ENCODE measurements around the gene ZDHHC11B. TPM values are rescaled to one million over a fixed set of nuclear protein-coding genes. Genes with fewer than 3 reads are reported as not detected.

Gene ZDHHC11B
- total and polyA plus RNA-seq, 2 experiments from 2014 or later: not detected

DNA sequence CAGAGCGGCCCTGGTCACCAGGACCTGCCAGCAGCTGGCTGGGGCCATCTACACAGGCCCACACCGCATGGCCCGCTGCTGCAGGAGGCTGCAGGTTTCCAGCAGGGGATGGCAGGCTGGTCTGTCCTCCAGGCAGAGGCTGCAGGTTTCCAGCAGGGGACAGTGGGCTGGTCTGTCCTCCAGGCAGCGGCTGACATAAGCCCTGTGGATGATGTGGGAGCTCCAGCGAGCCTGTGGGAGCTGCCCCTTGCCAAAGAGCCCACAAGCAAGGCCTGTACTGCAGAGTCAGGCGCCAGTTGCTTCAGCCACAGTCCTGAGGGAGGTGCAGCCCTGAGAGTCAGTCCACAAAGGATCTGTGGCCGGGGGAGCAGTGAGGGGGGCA is 109.9 kb downstream of the ZDHHC11B start:
- H3K36me3 ChIP-seq (ENCODE audit: low read depth): no peaks in the 10 kb centered on the region
- H2AFZ ChIP-seq: no peak overlapping the region
- DNase-seq: peak; percentile 25
- no peaks in the 10 kb centered on the region for H3K79me2 ChIP-seq (ENCODE audit: insufficient read depth)
- no peaks in the 10 kb centered on the region for H4K20me1 ChIP-seq (ENCODE audit: insufficient read depth)
- H3K9me2 ChIP-seq (ENCODE audit: insufficient read depth): no peaks in the 10 kb centered on the region
- no peak overlapping the region for H3K4me2 ChIP-seq (ENCODE audit: unreplicated experiment)
- in situ Hi-C loops (cut with MboI): loop anchor here (25.0 kb wide), 1 partner anchor 488 kb away; no protein-coding TSS in a partner anchor
- H3K27me3 ChIP-seq (replicated peaks; ENCODE audit: insufficient read depth): peaks cover 24% of the 10 kb centered on the region
- no peaks in the 10 kb centered on the region for H3K4me1 ChIP-seq (ENCODE audit: insufficient read depth)
- no peaks in the 10 kb centered on the region for H3K9me3 ChIP-seq (ENCODE audit: low read depth)
- no peak overlapping the region for H3K9ac ChIP-seq
- 28 to 42% methylated on average over 7 of the region's 7 CpGs for WGBS, 2 experiments (ENCODE audit: low coverage in 1 of 2, low lambda C conversion rate in 2 of 2, missing lambda C conversion rate in 2 of 2)
- no peak overlapping the region for H3K4me3 ChIP-seq
- no peak overlapping the region for H3K27ac ChIP-seq
- TF ChIP-seq EZH2phosphoT487 (IDR thresholded peaks at IDR 0.05; ENCODE audit: insufficient read depth, low read depth) (no peak), EZH2 (IDR thresholded peaks at IDR 0.05; ENCODE audit: insufficient read depth, poor library complexity, severe bottlenecking) (no peak)
- no peaks in the 10 kb centered on the region for H3F3A ChIP-seq (ENCODE audit: insufficient read depth)

DNA sequence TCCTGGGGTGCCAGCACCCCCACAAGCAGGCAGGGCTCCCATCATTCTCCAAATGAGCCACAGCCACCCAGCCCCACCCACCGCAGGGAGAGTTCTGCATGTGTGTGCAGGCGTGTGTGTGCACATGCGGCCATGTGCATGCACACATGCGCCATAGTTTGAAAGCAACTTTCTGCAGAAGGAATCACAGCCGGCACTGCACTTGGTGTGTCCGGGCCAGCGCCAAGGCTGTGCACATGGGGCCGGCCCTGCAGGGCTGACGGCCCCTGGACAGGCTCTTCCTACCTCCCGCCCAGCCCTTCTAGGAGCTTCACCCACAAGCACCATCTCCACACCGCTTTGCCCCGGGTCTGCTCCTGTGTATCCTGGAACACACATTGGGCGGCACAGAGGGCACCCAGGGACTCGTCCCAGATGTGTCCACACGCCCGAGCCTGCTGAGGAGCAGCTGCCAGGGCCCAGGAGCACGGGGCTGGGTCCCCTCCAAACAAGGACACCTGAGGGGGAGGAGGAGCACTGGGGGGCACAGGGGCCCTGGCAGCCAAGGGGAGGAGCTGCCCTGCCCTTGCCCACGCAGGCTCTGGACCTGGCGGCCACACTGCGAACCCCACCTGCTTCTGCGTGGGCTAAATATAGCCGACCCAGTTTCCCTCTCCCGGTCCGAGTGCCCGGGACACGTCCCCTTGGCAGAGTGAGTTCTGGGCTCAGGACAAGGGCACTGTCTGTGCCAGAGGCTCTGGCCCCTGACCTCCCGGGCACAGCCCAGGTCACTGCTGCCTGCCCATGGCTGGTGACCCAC is 110.5 kb downstream of the ZDHHC11B start:
- Histone ChIP-seq H3K9me2 (ENCODE audit: insufficient read depth) (no peaks in the 10 kb centered on the region), H3K9ac (no peak overlapping the region), H3K27me3 (replicated peaks; ENCODE audit: insufficient read depth) (peaks cover 24% of the 10 kb centered on the region), H3K36me3 (ENCODE audit: low read depth) (no peaks in the 10 kb centered on the region), H3K4me2 (ENCODE audit: unreplicated experiment) (no peak overlapping the region), H3K79me2 (ENCODE audit: insufficient read depth) (no peaks in the 10 kb centered on the region), H3K4me1 (ENCODE audit: insufficient read depth) (no peaks in the 10 kb centered on the region), H3F3A (ENCODE audit: insufficient read depth) (no peaks in the 10 kb centered on the region), H3K27ac (no peak overlapping the region), H3K9me3 (ENCODE audit: low read depth) (no peaks in the 10 kb centered on the region), H2AFZ (no peak overlapping the region), H4K20me1 (ENCODE audit: insufficient read depth) (no peaks in the 10 kb centered on the region), H3K4me3 (no peak overlapping the region)
- in situ Hi-C loops (cut with MboI): loop anchor here (25.0 kb wide), 1 partner anchor 488 kb away; no protein-coding TSS in a partner anchor
- WGBS, 2 experiments (ENCODE audit: low coverage in 1 of 2, low lambda C conversion rate in 2 of 2, missing lambda C conversion rate in 2 of 2): 21 to 22% methylated on average over 27 of the region's 27 CpGs
- peak; percentile 30 for DNase-seq
- TF ChIP-seq EZH2phosphoT487 (IDR thresholded peaks at IDR 0.05; ENCODE audit: insufficient read depth, low read depth) (no peak), EZH2 (IDR thresholded peaks at IDR 0.05; ENCODE audit: insufficient read depth, poor library complexity, severe bottlenecking) (no peak)

DNA sequence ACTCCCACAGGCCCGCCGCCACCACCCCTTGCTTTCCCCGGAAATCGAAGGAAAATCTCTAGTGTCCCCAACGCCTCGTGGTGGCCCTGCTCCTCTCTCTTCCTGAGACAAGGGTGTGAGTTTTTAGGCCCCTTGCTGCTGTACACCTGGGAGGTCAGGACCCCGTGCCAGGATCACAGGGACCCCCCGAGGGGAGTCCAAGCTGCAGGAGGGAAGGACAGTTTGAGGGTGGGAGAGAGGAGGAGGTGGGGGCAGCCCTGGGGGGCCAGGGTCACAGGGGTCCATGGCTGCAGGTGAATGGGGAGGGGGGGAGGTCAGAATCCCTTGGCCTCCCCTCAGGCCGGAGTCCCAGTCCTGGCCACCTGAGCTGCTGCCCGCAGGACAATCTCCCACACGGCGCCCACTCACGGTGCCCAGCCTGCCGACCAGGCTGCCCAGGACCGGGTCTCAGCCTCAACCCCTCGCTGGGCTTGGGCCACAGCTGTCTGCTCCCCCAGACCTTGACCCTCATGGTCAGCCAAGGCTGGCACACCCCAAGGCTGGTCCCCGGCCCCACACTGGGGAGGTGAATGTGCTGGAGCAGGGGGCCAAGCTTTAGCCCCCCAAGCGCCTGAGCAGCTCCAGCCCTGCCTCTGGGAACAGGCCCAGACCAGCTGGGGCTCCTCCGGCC is 111.2 kb downstream of the ZDHHC11B start:
- H3K9me3 ChIP-seq (ENCODE audit: low read depth): no peaks in the 10 kb centered on the region
- TF ChIP-seq EZH2 (IDR thresholded peaks at IDR 0.05; ENCODE audit: insufficient read depth, poor library complexity, severe bottlenecking) (no peak), EZH2phosphoT487 (IDR thresholded peaks at IDR 0.05; ENCODE audit: insufficient read depth, low read depth) (no peak)
- in situ Hi-C loops (cut with MboI): loop anchor here (25.0 kb wide), 1 partner anchor 489 kb away; no protein-coding TSS in a partner anchor
- H3K27me3 ChIP-seq (replicated peaks; ENCODE audit: insufficient read depth): peaks cover 24% of the 10 kb centered on the region
- H3K4me1 ChIP-seq (ENCODE audit: insufficient read depth): no peaks in the 10 kb centered on the region
- no peak overlapping the region for H3K27ac ChIP-seq
- WGBS, 2 experiments (ENCODE audit: low coverage in 1 of 2, low lambda C conversion rate in 2 of 2, missing lambda C conversion rate in 2 of 2): 26 to 58% methylated on average over 11 to 18 of the region's 19 CpGs
- H3F3A ChIP-seq (ENCODE audit: insufficient read depth): no peaks in the 10 kb centered on the region
- no peaks in the 10 kb centered on the region for H3K79me2 ChIP-seq (ENCODE audit: insufficient read depth)
- no peak overlapping the region for H3K4me2 ChIP-seq (ENCODE audit: unreplicated experiment)
- no peaks in the 10 kb centered on the region for H3K9me2 ChIP-seq (ENCODE audit: insufficient read depth)
- no peak overlapping the region for H3K4me3 ChIP-seq
- H2AFZ ChIP-seq: no peak overlapping the region
- peak overlapping the region; percentile 64 for H3K9ac ChIP-seq
- no peak for DNase-seq
- no peaks in the 10 kb centered on the region for H3K36me3 ChIP-seq (ENCODE audit: low read depth)
- H4K20me1 ChIP-seq (ENCODE audit: insufficient read depth): no peaks in the 10 kb centered on the region

DNA sequence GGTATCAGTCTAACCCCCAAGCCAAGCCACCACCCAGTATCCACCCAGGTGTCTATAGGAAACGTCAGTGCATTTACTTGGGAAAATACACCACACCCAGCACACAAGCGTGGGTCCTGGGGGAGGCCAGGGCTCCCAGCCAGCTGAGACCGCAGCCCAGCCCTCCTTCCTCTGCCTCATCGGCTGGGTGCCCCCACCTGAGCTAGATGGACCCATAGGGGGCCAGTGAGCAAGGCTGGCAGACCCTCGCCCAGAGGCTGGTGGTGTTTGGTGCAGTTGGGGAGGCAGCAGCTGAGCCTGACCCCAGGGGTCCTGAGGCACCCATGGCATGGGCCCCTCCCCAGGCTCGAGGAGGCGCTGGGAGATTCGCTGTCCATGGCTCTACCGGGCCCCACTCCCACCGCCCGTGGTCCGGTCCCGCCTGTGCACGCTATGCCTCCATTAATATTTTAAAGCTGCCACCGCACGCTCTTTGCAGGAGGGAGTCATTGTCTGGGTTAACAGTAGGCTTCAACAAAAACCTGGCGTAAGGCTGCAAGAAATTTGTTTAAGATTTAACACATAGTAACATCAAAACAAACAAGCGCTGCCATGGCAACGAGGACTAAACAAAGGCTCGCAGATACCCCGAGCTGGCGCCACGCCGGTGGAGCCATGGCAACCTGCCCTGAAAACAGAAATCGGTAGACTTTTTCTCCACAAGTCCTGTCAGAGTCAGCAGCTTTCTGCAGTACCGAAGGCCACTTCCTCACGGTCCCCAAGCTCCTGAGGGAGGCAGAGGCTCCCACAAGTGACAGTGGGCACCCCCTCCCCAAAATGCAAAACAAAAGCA is 112.0 kb downstream of the ZDHHC11B start:
- peak overlapping the region; percentile 64 for H3K9ac ChIP-seq
- H2AFZ ChIP-seq: no peak overlapping the region
- no peak overlapping the region for H3K4me2 ChIP-seq (ENCODE audit: unreplicated experiment)

More for the DNA sequence above, 112.0 kb downstream of the ZDHHC11B start:
- Histone ChIP-seq H3K4me1 (ENCODE audit: insufficient read depth) (no peaks in the 10 kb centered on the region), H3K79me2 (ENCODE audit: insufficient read depth) (no peaks in the 10 kb centered on the region), H3K9me2 (ENCODE audit: insufficient read depth) (no peaks in the 10 kb centered on the region), H4K20me1 (ENCODE audit: insufficient read depth) (no peaks in the 10 kb centered on the region), H3K9me3 (ENCODE audit: low read depth) (no peaks in the 10 kb centered on the region), H3F3A (ENCODE audit: insufficient read depth) (no peaks in the 10 kb centered on the region), H3K4me3 (no peak overlapping the region), H3K27me3 (replicated peaks; ENCODE audit: insufficient read depth) (peaks cover 24% of the 10 kb centered on the region), H3K36me3 (ENCODE audit: low read depth) (no peaks in the 10 kb centered on the region), H3K27ac (no peak overlapping the region)
- WGBS, 2 experiments (ENCODE audit: low coverage in 1 of 2, low lambda C conversion rate in 2 of 2, missing lambda C conversion rate in 2 of 2): 3 to 4% methylated on average over 24 to 27 of the region's 27 CpGs
- in situ Hi-C loops (cut with MboI): loop anchor here (25.0 kb wide), 1 partner anchor 490 kb away; no protein-coding TSS in a partner anchor
- TF ChIP-seq EZH2phosphoT487 (IDR thresholded peaks at IDR 0.05; ENCODE audit: insufficient read depth, low read depth): no peak
- TF ChIP-seq EZH2 (IDR thresholded peaks at IDR 0.05; ENCODE audit: insufficient read depth, poor library complexity, severe bottlenecking): peak; percentile 23
- peak; percentile 81 for DNase-seq
